Measurements from ENCODE around the gene CCDC159. TPM values are rescaled to one million over a fixed set of nuclear protein-coding genes. Genes with fewer than 3 reads are reported as not detected.
A peak's percentile ranks its signal among the peaks of the same experiment; 100 is the strongest.
"Not testable (repeated sequence)": the region's sequence is repeated elsewhere in the genome, so short reads cannot be mapped to it uniquely, and the experiment has no call there.

CCDC159 gene
- total and polyA plus RNA-seq, 3 experiments from 2014 or later: 14.2 to 30.1 (median 14.6) TPM

- no peaks in the 10 kb centered on the region for H3K9me3 ChIP-seq (ENCODE audit: low read length)
- DNase-seq: peak; percentile 94 to 99 (median 98)
- peak within 1 kb of the TSS; percentile 57 for H3K4me3 ChIP-seq (ENCODE audit: low read length)
- ChIA-PET CTCF (interaction anchor here (0.6 to 3.6 kb wide), 10 partner anchors 9 to 286 kb away, joined by 3 to 22 read pairs (median 4); partner anchors contain the start of genes CCDC159, EPOR, ODAD3 and PRKCSH), POLR2A (interaction anchor here (0.7 to 2.1 kb wide), 12 partner anchors 8 to 413 kb away, joined by 3 to 24 read pairs (median 4); partner anchors contain the start of genes CCDC159, ECSIT, ELOF1 and EPOR)
- H3K36me3 ChIP-seq (ENCODE audit: insufficient read depth, low read length): no peaks in the 10 kb centered on the region
- Mint-ChIP-seq H3K4me3 (peak within 1 kb of the TSS in 1 of 7 donors; percentile 37), H3K27ac (peak within 1 kb of the TSS in 1 of 8 donors; percentile 70), H3K27me3 (no peaks in the 10 kb centered on the region), H3K9me3 (no peaks in the 10 kb centered on the region), H3K36me3 (peaks cover 8 to 19% (median 11%) of the 10 kb centered on the region in 3 donors), H3K4me1 (peaks cover 13 to 21% (median 15%) of the 10 kb centered on the region in 3 donors)
- peaks cover 33% of the 10 kb centered on the region for H3K4me1 ChIP-seq (ENCODE audit: insufficient read depth, low read length)
- H3K27ac ChIP-seq (ENCODE audit: low read depth, low read length): peak within 1 kb of the TSS; percentile 88
- H3K27me3 ChIP-seq (ENCODE audit: insufficient read depth, low read length, poor library complexity, severe bottlenecking): no peaks in the 10 kb centered on the region
Observed at GRCh38 chr19:11374433-11375142, 28.3 kb downstream of the CCDC159 start, which contains the start of gene SWSAP1. TSS of gene SWSAP1 (plus strand) at chr19:11374666. CDS start at chr19:11374681, 15 bp downstream.

- Mint-ChIP-seq H3K27ac (no peak overlapping the region), H3K36me3 (peaks cover 8 to 18% (median 13%) of the 10 kb centered on the region in 3 donors), H3K4me3 (no peak overlapping the region), H3K27me3 (no peaks in the 10 kb centered on the region), H3K4me1 (peaks cover 17 to 28% (median 21%) of the 10 kb centered on the region in 3 donors), H3K9me3 (no peaks in the 10 kb centered on the region)
- DNase-seq: peak; percentile 61 to 86 (median 72)
- Histone ChIP-seq H3K4me1 (ENCODE audit: insufficient read depth, low read length) (peaks cover 41% of the 10 kb centered on the region), H3K4me3 (ENCODE audit: low read length) (peak overlapping the region; percentile 57), H3K27ac (ENCODE audit: low read depth, low read length) (peak overlapping the region; percentile 88), H3K27me3 (ENCODE audit: insufficient read depth, low read length, poor library complexity, severe bottlenecking) (no peaks in the 10 kb centered on the region), H3K36me3 (ENCODE audit: insufficient read depth, low read length) (no peaks in the 10 kb centered on the region), H3K9me3 (ENCODE audit: low read length) (no peaks in the 10 kb centered on the region)
- POLR2A ChIA-PET: interaction anchor here (0.7 to 2.1 kb wide), 12 partner anchors 9 to 414 kb away, joined by 3 to 24 read pairs (median 3); partner anchors contain the start of genes CCDC159, ECSIT, ELOF1 and EPOR
- CTCF ChIA-PET: interaction anchor here (0.6 to 3.6 kb wide), 9 partner anchors 8 to 287 kb away, joined by 3 to 22 read pairs (median 5); partner anchors contain the start of genes CCDC159, EPOR, ODAD3 and PRKCSH
Observed at GRCh38 chr19:11375143-11375948, 29.0 kb downstream of the CCDC159 start.

DNA sequence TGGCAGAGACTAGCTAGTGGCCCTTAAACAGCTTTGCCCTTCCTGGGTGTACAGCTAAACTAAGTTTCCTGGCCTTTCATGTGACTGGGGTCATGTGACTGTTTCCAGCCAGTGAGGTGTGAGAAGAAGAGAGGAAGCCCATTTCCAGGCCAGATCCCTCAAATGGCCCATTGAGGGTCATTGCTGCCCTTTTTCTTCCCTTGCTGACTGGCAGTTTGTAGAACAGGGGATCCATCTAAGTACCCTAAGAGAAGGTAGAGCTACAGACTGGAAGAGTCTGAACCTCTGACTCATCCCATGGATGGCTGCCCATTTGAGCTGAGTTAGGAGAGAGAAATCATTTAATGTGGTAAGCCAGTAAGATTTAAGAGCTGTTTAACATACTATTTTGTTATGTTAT lies 30.9 kb downstream of the CCDC159 start:
- Mint-ChIP-seq H3K4me3 (peak overlapping the region; percentile 1 to 72 (median 34)), H3K27me3 (peaks cover 5 to 6% of the 10 kb centered on the region in 2 donors), H3K27ac (peak overlapping the region in 5 of 8 donors; percentile 36 to 75 (median 49)), H3K36me3 (peaks cover 4 to 11% (median 10%) of the 10 kb centered on the region in 3 donors), H3K9me3 (peaks cover 0 to 3% (median 0%) of the 10 kb centered on the region in 5 donors), H3K4me1 (peaks cover 29 to 43% (median 36%) of the 10 kb centered on the region in 3 donors)
- H3K4me3 ChIP-seq (ENCODE audit: low read length): no peak overlapping the region
- POLR2A ChIA-PET: interaction anchor here (1.3 kb wide), 1 partner anchor 9 kb away, joined by 3 read pairs; no protein-coding TSS in a partner anchor
- peaks cover 56% of the 10 kb centered on the region for H3K4me1 ChIP-seq (ENCODE audit: insufficient read depth, low read length)
- no peaks in the 10 kb centered on the region for H3K9me3 ChIP-seq (ENCODE audit: low read length)
- CTCF ChIA-PET: interaction anchor here (1.0 to 1.4 kb wide), 3 partner anchors 9 to 106 kb away, joined by 3 to 13 read pairs (median 3); no protein-coding TSS in a partner anchor
- no peak overlapping the region for H3K27ac ChIP-seq (ENCODE audit: low read depth, low read length)
- no peaks in the 10 kb centered on the region for H3K36me3 ChIP-seq (ENCODE audit: insufficient read depth, low read length)
- H3K27me3 ChIP-seq (ENCODE audit: insufficient read depth, low read length, poor library complexity, severe bottlenecking): no peaks in the 10 kb centered on the region
- no peak for DNase-seq

- peak overlapping the region in 1 of 7 donors; percentile 45 for H3K4me3 Mint-ChIP-seq
- peaks cover 31 to 46% (median 39%) of the 10 kb centered on the region in 3 donors for H3K4me1 Mint-ChIP-seq
Observed at GRCh38 chr19:11377756-11378155, 31.4 kb downstream of the CCDC159 start.

DNA sequence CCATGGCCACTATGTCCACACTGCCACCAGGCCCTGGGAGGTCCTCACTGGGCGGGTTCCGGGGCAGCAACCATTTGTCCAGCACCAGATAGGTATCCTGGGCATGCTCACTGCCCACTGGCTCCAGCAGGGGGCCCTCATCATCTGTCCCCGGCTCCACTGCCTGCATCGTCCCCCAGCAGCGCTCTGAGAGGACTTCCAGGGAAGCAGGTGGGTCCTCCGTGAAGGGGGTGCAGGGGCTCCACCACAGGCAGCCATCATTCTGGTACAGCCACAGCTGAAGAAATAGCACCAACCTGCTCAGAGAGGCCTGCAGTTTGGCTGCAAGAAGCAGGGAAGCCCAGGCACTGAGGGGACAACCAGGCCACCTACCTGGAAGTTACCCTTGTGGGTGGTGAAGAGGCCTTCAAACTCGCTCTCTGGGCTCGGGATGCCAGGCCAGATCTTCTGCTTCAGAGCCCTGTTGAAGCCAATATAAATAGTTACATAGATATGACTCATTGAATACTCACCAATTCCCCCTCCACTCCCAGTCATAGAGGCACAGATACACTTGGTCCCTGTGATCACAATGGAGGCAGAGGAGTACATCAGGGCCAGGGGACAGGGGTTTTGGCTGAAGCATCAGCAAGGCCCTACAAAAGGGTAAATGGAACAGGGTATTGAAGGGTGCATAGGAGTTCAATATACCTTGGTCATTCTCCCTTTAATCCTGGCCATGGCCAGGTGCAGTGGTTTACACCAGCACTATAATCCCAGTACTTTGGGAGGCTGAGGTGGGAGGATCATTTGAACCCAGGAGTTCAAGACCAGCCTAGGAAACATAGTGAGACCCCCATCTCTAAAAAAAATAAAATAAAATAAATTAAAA lies 32.2 kb downstream of the CCDC159 start:
- Histone ChIP-seq H3K4me1 (ENCODE audit: insufficient read depth, low read length) (peaks cover 61% of the 10 kb centered on the region), H3K27ac (ENCODE audit: low read depth, low read length) (no peak overlapping the region), H3K9me3 (ENCODE audit: low read length) (no peaks in the 10 kb centered on the region), H3K4me3 (ENCODE audit: low read length) (no peak overlapping the region), H3K27me3 (ENCODE audit: insufficient read depth, low read length, poor library complexity, severe bottlenecking) (peaks cover 5% of the 10 kb centered on the region), H3K36me3 (ENCODE audit: insufficient read depth, low read length) (no peaks in the 10 kb centered on the region)
- H3K27ac Mint-ChIP-seq: peak overlapping the region in 3 of 8 donors; percentile 34 to 89 (median 80)
- H3K4me3 Mint-ChIP-seq: peak overlapping the region in 3 of 7 donors; percentile 25 to 52 (median 45)
- H3K4me1 Mint-ChIP-seq: peaks cover 34 to 53% (median 42%) of the 10 kb centered on the region in 3 donors
- CTCF ChIA-PET: interaction anchor here (0.9 to 1.4 kb wide), 2 partner anchors 30 to 57 kb away, joined by 3 read pairs; partner anchors contain the start of gene PRKCSH
- peaks cover 0 to 3% (median 0%) of the 10 kb centered on the region in 5 donors for H3K9me3 Mint-ChIP-seq
- H3K36me3 Mint-ChIP-seq: peaks cover 4 to 11% (median 8%) of the 10 kb centered on the region in 3 donors
- POLR2A ChIA-PET: interaction anchor here (0.6 to 1.3 kb wide), 2 partner anchors 10 to 387 kb away, joined by 3 to 5 read pairs; no protein-coding TSS in a partner anchor
- no peak for DNase-seq
- peaks cover 10 to 11% of the 10 kb centered on the region in 2 donors for H3K27me3 Mint-ChIP-seq

More at GRCh38 chr19:11377756-11378155, 31.4 kb downstream of the CCDC159 start:
- Histone ChIP-seq H3K27me3 (ENCODE audit: insufficient read depth, low read length, poor library complexity, severe bottlenecking) (peaks cover 3% of the 10 kb centered on the region), H3K4me1 (ENCODE audit: insufficient read depth, low read length) (peaks cover 60% of the 10 kb centered on the region), H3K9me3 (ENCODE audit: low read length) (no peaks in the 10 kb centered on the region), H3K27ac (ENCODE audit: low read depth, low read length) (no peak overlapping the region), H3K4me3 (ENCODE audit: low read length) (no peak overlapping the region), H3K36me3 (ENCODE audit: insufficient read depth, low read length) (no peaks in the 10 kb centered on the region)
- Mint-ChIP-seq H3K27me3 (peaks cover 7 to 8% of the 10 kb centered on the region in 2 donors), H3K36me3 (peaks cover 4 to 11% (median 10%) of the 10 kb centered on the region in 3 donors), H3K9me3 (peaks cover 0 to 3% (median 0%) of the 10 kb centered on the region in 5 donors), H3K27ac (no peak overlapping the region)
- no peak for DNase-seq
- POLR2A ChIA-PET: interaction anchor here (0.6 to 1.3 kb wide), 2 partner anchors 9 to 388 kb away, joined by 3 to 5 read pairs; no protein-coding TSS in a partner anchor
- CTCF ChIA-PET: interaction anchor here (0.9 to 1.4 kb wide), 4 partner anchors 9 to 105 kb away, joined by 3 to 13 read pairs (median 3); partner anchors contain the start of gene PRKCSH

DNA sequence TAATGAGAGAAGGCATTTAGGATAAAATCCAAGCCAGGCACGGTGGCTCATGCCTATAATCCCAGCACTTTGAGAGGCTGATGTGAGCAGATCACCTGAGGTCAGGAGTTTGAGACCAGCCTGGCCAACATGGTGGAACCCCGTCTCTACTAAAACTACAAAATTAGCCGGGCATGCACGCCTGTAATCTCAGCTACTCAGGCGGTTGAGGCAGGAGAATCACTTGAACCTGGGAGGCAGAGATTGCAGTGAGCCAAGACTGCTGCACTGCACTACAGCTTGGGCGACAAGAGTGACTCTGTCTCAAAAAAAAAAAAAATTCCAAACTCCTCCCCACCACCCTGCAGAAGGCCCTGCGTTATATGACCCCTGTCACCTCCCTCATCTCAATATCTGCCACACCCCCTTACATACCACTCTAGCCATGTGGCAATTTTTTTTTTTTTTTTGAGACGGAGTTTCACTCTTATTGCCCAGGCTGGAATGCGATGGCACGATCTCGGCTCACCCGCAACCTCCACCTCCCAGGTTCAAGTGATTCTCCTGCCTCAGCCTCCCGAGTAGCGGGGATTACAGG lies 33.0 kb downstream of the CCDC159 start:
- Mint-ChIP-seq H3K27ac (peak overlapping the region in 3 of 8 donors; percentile 23 to 100 (median 36)), H3K4me3 (peak overlapping the region in 1 of 7 donors; percentile 18), H3K27me3 (peaks cover 11% of the 10 kb centered on the region in 2 donors), H3K4me1 (peaks cover 34 to 54% (median 43%) of the 10 kb centered on the region in 3 donors), H3K36me3 (peaks cover 4 to 11% (median 8%) of the 10 kb centered on the region in 3 donors)
- not testable (repeated sequence) for H3K9me3 Mint-ChIP-seq; DNase-seq; H3K4me3 ChIP-seq (ENCODE audit: low read length); H3K27me3 ChIP-seq (ENCODE audit: insufficient read depth, low read length, poor library complexity, severe bottlenecking); H3K9me3 ChIP-seq (ENCODE audit: low read length); H3K27ac ChIP-seq (ENCODE audit: low read depth, low read length); H3K36me3 ChIP-seq (ENCODE audit: insufficient read depth, low read length)
- ChIA-PET POLR2A (interaction anchor here (0.5 kb wide), 1 partner anchor 85 kb away, joined by 7 read pairs; no protein-coding TSS in a partner anchor), CTCF (interaction anchor here (0.6 to 2.7 kb wide), 5 partner anchors 10 to 289 kb away, joined by 3 to 35 read pairs (median 10); partner anchors contain the start of genes CCDC159, ELAVL3 and TMEM205)
- peaks cover 57% of the 10 kb centered on the region for H3K4me1 ChIP-seq (ENCODE audit: insufficient read depth, low read length)
